Pancreas (tissue), 10 donors: ENCODE results near the gene RNPEPL1. TPM values are rescaled to one million over a fixed set of nuclear protein-coding genes. Genes with fewer than 3 reads are reported as not detected.
A peak's percentile ranks its signal among the peaks of the same experiment; 100 is the strongest.

Experiments
- ATAC-seq, 4 donors: fragments of 200-7000 bp; cut with Tn5 transposase; one replicate each; pipeline versions ENCODE4 v1.8.0 to v1.9.1; 2020; ENCODE audit warnings: mild to moderate bottlenecking in 4 of 4, moderate library complexity in 4 of 4
- DNase-seq, 6 donors: peaks; one replicate each; pipeline ENCODE4 v3.0.0-alpha.2; 2020
- FAIRE-seq: peaks from 2 replicates; lab custom pipeline; 2012; peaks lifted over from hg19 to GRCh38; lab: Jason Lieb, UNC
- H3K27ac ChIP-seq, 4 donors: fragments of 200-600 bp; sonication (generic); 1 replicate in 3 of 4; 2 replicates in 1 of 4; pipeline versions ENCODE4 v1.5.0 to v1.8.0; 2020
- H3K27me3 ChIP-seq, 4 donors: fragments of 200-600 bp; one replicate each; pipeline ENCODE4 v1.8.0; 2021
- H3K36me3 ChIP-seq, 3 donors: fragments of 200-600 bp; sonication (generic) in 1 of 3; one replicate each; pipeline versions ENCODE4 v1.5.0 to v1.8.0; 2020 to 2021
- H3K4me1 ChIP-seq, 3 donors: fragments of 200-600 bp; one replicate each; pipeline ENCODE4 v1.8.0; 2021
- H3K4me3 ChIP-seq, 4 donors: fragments of 200-600 bp; sonication (generic) in 2 of 4; one replicate each; pipeline versions ENCODE4 v1.5.0 to v1.8.0; 2020 to 2021
- H3K9me3 ChIP-seq, 4 donors: fragments of 200-600 bp; one replicate each; pipeline ENCODE4 v1.8.0; 2021
- WGBS, 2 donors: extraction: QIAGEN DNeasy Blood & Tissue Kit; methylation state at CpG; one replicate each; pipeline ENCODE4 v1.1.7; 2013; 5-methylcytosine and 5-hydroxymethylcytosine counted together
- intact Hi-C, 3 donors: fragments of 100-400 bp; cut with DNase I; formaldehyde crosslinking; loops; one replicate each; pipeline versions ENCODE4 v1.11.1 to v1.14.2; 2022
- polyA plus RNA-seq, 2 donors: library from polyadenylated mRNA; stranded (reverse); fragments of 200-250 nt; gene quantifications; one replicate each; pipeline ENCODE4 v1.2.3, GENCODE V29; 2013
- total RNA-seq, 6 donors: library from RNA; stranded (reverse); fragmentation: NEBNext Ultra II Directional in 4 of 6; extraction: Animal tissue kit (Norgen Biotek cat#: 25700) in 4 of 6; gene quantifications; one replicate each; pipeline versions ENCODE4 v1.2.1 to v1.2.4, GENCODE V29; 2021 to 2023
- TF ChIP-seq, protein P1 (sequence below), 4 donors: fragments of 200-600 bp; sonication (generic) in 3 of 4; IDR thresholded peaks; one replicate each; pipeline versions ENCODE4 v1.5.0 to v1.8.0; 2021; ENCODE audit warnings: antibody characterized with exemption in 4 of 4
- donor health status: healthy with polysubstance abuse.
- donor health status: DM: no; HTN: no; CAD: no; lungs with moderate emphysema.
- donor health status: DM: no; HTN: no; CAD: no.
- donor health status: control.
- donor health status: control.
- donor health status: Bipolar disorder and iron deficiency.
- donor health status: DM: yes; HTN: yes; CAD: no.
- donor health status: DM: no; HTN: no; CAD: no.
- donor health status: DM: no; HTN: no; CAD: no.
- donor health status: DM: yes; HTN: yes; CAD: no.

The RNPEPL1 gene
- total and polyA plus RNA-seq, 8 donors = 37.1 to 195 (median 43.9) TPM

DNA sequence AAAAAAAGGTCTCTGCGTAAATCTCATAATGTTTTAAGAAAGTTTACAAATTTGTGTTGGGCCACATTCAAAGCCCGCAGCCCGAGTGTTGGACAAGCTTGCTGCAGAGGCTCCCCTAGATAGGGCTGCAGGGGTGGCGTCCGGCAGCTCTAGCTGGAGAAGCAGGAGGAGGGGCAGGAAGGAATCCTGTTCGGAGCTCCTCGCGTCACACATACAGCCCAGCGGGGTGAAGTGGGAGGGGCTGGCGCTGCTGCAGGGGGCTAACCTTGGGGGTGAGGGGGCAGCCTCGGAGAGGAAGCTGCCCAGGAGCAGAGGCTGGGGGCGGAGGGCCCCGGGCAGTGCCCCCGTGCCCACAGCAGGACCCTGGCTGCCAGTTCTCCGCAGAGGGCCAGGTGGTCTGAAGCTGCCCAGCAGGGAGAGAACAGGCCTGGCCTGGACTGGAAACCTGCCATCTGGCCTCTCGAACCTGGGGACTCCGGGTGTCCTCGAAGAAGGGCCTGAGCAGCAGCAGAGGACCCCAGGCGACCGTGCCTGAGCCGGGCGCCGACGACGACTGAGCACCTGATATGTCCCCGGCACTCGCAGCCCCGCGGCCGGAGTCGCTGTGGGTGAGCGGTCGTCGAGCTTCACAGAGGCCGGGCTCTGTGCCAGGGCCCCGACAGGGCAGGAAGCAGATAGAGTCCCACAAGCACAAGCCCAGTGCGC lies 54.4 kb downstream of the RNPEPL1 start:
- FAIRE-seq = no peak
- no peak for ATAC-seq

DNA sequence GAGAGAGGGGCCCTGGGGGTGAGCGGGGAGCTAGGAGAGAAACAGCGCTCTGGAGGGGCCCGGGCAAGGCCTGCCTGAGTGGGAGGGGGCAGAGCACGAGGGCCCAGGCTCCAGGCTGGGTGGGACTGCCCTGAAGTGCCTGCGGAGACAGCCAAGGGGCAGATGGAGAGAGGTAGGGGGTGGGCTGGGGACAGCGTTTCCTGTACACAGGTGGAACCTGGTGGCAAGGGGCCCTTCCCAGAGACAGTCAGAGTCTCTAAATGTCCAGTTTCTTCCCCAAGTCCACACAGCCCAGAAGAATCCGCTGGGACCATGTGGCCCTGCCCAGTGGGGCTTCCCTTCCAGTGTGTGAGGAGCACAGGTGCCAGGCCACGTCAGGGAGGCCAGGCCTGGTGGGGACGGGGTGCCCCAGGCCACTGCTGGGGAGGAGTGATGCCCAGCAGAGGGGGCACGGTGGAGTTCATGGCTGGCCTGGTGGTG lies 55.3 kb downstream of the RNPEPL1 start:
- intact Hi-C loops = no loop called here
- 83% methylated on average over 9 to 10 of the region's 10 CpGs for WGBS, 2 donors
- H3K4me3 ChIP-seq = no peak overlapping the region
- no peak overlapping the region for H3K27ac ChIP-seq
- ATAC-seq (no peak), FAIRE-seq (no peak), DNase-seq (peak in 2 of 6 donors; percentile 46 to 51)
- TF ChIP-seq, protein P1, sequence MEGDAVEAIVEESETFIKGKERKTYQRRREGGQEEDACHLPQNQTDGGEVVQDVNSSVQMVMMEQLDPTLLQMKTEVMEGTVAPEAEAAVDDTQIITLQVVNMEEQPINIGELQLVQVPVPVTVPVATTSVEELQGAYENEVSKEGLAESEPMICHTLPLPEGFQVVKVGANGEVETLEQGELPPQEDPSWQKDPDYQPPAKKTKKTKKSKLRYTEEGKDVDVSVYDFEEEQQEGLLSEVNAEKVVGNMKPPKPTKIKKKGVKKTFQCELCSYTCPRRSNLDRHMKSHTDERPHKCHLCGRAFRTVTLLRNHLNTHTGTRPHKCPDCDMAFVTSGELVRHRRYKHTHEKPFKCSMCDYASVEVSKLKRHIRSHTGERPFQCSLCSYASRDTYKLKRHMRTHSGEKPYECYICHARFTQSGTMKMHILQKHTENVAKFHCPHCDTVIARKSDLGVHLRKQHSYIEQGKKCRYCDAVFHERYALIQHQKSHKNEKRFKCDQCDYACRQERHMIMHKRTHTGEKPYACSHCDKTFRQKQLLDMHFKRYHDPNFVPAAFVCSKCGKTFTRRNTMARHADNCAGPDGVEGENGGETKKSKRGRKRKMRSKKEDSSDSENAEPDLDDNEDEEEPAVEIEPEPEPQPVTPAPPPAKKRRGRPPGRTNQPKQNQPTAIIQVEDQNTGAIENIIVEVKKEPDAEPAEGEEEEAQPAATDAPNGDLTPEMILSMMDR (IDR thresholded peaks at IDR 0.05) = no peak
- H3K27me3 ChIP-seq = no peaks in the 10 kb centered on the region
- H3K36me3 ChIP-seq = no peaks in the 10 kb centered on the region
- H3K4me1 ChIP-seq = no peaks in the 10 kb centered on the region
- no peaks in the 10 kb centered on the region for H3K9me3 ChIP-seq

More for the DNA sequence above, 54.4 kb downstream of the RNPEPL1 start:
- H3K27me3 ChIP-seq = no peaks in the 10 kb centered on the region
- H3K4me1 ChIP-seq = no peaks in the 10 kb centered on the region
- H3K9me3 ChIP-seq = no peaks in the 10 kb centered on the region
- no peak overlapping the region for H3K27ac ChIP-seq
- H3K4me3 ChIP-seq = no peak overlapping the region
- TF ChIP-seq, protein P1 (IDR thresholded peaks at IDR 0.05) = no peak
- no peaks in the 10 kb centered on the region for H3K36me3 ChIP-seq
- intact Hi-C loops = no loop called here
- peak in 3 of 6 donors; percentile 16 to 62 (median 55) for DNase-seq
- 66 to 71% methylated on average over 37 of the region's 37 CpGs for WGBS, 2 donors

DNA sequence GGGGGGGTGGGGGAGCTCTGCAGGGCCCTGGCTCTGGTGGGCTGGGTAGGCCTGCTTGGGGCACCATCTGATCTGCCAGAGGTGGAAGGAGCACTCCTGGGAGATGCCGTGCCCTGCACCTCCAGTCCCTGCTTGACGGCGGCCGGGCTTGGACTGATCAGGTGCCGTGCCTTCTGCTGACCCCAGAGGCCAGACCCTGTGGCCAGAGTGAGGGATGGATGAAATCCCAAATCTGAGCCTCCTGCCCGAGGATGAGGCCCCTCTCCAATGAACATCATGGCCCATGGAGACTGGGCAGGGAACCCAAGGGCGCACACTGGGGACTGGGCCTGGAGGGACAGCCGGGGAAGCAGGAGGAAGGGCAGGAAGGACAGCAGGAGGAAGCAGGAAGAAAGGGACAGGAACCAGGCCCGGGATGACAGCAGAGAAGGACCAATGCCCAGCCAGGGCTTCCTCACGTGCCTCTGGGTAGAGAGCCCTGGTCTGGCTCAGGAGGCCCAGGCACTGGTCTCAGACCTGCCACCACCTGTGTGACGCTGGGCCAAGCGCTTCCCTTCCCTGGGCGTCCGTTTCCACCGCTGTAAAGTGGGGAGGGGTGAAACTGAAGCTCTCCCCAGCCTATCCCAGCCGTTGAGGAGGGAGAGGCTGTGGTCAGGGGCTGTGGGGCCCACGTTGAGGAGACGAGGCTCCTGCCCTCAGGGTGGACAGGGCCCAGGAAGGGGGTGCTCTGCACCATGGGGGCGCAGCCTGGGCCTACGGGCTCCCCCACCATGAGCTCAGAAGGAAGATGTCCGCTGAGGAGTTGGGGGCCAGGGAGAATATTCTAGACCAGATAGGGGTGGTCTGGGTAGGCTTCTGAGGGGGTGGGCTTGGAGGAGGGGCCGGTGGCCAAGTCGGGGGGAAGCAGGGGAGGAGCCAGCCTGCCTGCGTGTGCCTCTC lies 56.0 kb downstream of the RNPEPL1 start:
- WGBS, 2 donors = 72 to 73% methylated on average over 24 of the region's 24 CpGs
- TF ChIP-seq, protein P1 (IDR thresholded peaks at IDR 0.05) = no peak
- FAIRE-seq = no peak
- Histone ChIP-seq H3K4me1 (no peaks in the 10 kb centered on the region), H3K9me3 (no peaks in the 10 kb centered on the region), H3K27ac (no peak overlapping the region), H3K27me3 (no peaks in the 10 kb centered on the region), H3K36me3 (no peaks in the 10 kb centered on the region), H3K4me3 (no peak overlapping the region)
- DNase-seq = peak in 3 of 6 donors; percentile 12 to 67 (median 46)
- peak in 2 of 4 donors; percentile 18 to 19 for ATAC-seq
- intact Hi-C loops = no loop called here

DNA sequence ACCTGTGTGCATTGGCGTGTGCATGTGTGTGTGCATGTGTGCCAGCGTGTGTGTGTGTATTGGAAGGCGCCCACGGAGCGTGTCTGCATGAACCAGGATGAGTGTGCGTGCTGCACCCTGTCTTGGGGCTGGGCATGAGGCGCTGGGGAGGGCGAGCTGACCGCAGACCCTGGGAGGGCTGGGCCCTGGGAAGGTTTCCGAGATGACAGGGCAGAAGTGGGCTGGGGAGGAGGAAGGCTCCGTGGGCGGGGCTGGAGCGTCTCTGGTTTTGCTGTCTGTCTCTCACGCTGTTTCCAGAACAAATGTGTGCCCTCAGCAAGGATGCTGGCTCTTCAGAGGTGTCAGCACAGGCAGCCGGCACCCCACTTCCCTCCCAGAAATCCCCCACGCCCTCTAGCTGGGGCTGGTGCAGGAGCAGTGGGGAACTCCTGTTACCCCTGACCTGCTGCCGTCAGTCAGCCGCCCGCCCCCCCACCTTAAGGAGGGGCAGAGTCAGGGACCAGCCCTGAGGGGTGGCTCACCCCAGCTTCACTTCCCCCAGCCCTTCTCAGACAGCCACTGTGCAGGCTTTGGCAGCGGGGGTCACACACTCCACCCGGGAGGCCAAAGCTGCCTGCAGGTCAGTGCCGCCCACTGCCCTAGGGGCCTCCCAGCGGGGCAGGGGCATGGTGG lies 56.8 kb downstream of the RNPEPL1 start, which contains the start of gene GPR35:
Gene GPR35, plus strand, starts transcription at position 531 of the 672 bp plus-strand sequence. CDS start 4,473 bp downstream, outside the sequence.
- 66% methylated on average over 21 to 23 of the region's 23 CpGs for whole genome bisulfite sequencing, 2 donors
- ATAC-seq (peak in 3 of 4 donors; percentile 36 to 72 (median 43)), FAIRE-seq (no peak), DNase-seq (peak in 3 of 6 donors; percentile 31 to 66 (median 56))
- intact Hi-C loops = no loop called here
- TF ChIP-seq, protein P1 (IDR thresholded peaks at IDR 0.05) = no peak
- no peak within 1 kb of the TSS for H3K4me3 ChIP-seq
- no peak within 1 kb of the TSS for H3K27ac ChIP-seq
- no peaks in the 10 kb centered on the region for H3K36me3 ChIP-seq
- H3K9me3 ChIP-seq = no peaks in the 10 kb centered on the region
- no peaks in the 10 kb centered on the region for H3K4me1 ChIP-seq
- no peaks in the 10 kb centered on the region for H3K27me3 ChIP-seq
